Stomach (tissue), 4 donors: Measurements from ENCODE around the gene LAD1.

Experiments
- CTCF ChIP-seq, 7 experiments: fragments of 450-650 bp in 4 of 7; fragments of 200-600 bp in 3 of 7; sonication (generic) in 3 of 7; IDR thresholded peaks; one replicate each; pipeline ENCODE4 v1.5.1; 2016 to 2019; ENCODE audit warnings: antibody characterized with exemption in 7 of 7, control low read depth in 2 of 7, mild to moderate bottlenecking in 1 of 7
- EP300 ChIP-seq: sonication (generic); formaldehyde crosslinking; IDR thresholded peaks from one replicate; pipeline ENCODE4 v1.6.1; 2017; ENCODE audit warnings: antibody characterized with exemption

DNA sequence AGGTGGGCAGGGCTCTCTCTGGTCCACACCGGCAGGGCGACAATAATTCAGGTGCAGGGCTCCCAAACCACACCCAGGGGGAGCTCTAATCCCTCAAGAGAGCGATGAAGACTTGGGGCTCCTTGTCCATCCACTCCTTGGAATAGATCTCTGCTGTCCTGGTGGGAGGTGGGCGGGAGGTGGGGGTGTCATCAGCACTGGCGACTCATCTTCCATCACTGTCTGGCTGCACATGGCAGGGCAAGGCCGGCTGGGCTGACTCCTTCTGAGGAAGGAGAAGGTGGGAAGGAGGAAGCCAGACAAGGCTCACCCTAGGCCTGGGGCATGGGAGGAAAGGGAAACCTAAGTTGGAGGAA is 50.9 kb downstream of the LAD1 start:
- peak in 5 of 7 experiments; percentile 28 to 48 (median 40) for TF ChIP-seq CTCF (IDR thresholded peaks at IDR 0.05)
- no peak for TF ChIP-seq EP300
